ENCODE measurements around the gene ELL.
"Not testable (repeated sequence)": the region's sequence is repeated elsewhere in the genome, so short reads cannot be mapped to it uniquely, and the experiment has no call there.

Gene ELL

GRCh38 chr19:18521692-18522123 lies at the start of gene ELL:
Gene ELL, minus strand, starts transcription at chr19:18522070. Its CDS starts 15 bp downstream, at chr19:18522055.
- DNase-seq (ENCODE audit: low read depth) = no peak

GRCh38 chr19:18568367-18568766 lies 46.5 kb upstream of the ELL start:
- no peak for DNase-seq (ENCODE audit: low read depth)

- no peak for DNase-seq (ENCODE audit: low read depth)
These were observed 45.1 kb upstream of the ELL start for GRCh38 chr19:18566953-18567352.

GRCh38 chr19:18562086-18562485 lies 40.2 kb upstream of the ELL start:
- DNase-seq (ENCODE audit: low read depth) = no peak

- no peak for DNase-seq (ENCODE audit: low read depth)
These were observed 37.8 kb upstream of the ELL start for GRCh38 chr19:18559685-18560084.

- no peak for DNase-seq (ENCODE audit: low read depth)
These were observed 36.7 kb upstream of the ELL start for GRCh38 chr19:18558604-18559003.

GRCh38 chr19:18558202-18558555 lies 36.3 kb upstream of the ELL start:
- DNase-seq (ENCODE audit: low read depth) = no peak

GRCh38 chr19:18557411-18558201 lies 35.7 kb upstream of the ELL start, which contains the start of gene KXD1:
Gene KXD1, plus strand, starts transcription at chr19:18557870. Its CDS starts 4,187 bp downstream, at chr19:18562057.
- DNase-seq (ENCODE audit: low read depth) = peak; percentile 98

GRCh38 chr19:18551631-18552030 lies 29.8 kb upstream of the ELL start:
- DNase-seq (ENCODE audit: low read depth) = no peak

GRCh38 chr19:18543814-18544475 lies 22.1 kb upstream of the ELL start:
- DNase-seq (ENCODE audit: low read depth) = peak; percentile 48

- peak; percentile 71 for DNase-seq (ENCODE audit: low read depth)
These were observed 21.3 kb upstream of the ELL start, which contains the start of gene FKBP8 for GRCh38 chr19:18542941-18543813. Gene FKBP8, minus strand, starts transcription at chr19:18543573. Its CDS starts 1,603 bp downstream, at chr19:18541970.

GRCh38 chr19:18541992-18542940 lies 20.4 kb upstream of the ELL start:
- DNase-seq (ENCODE audit: low read depth) = no peak

- no peak for DNase-seq (ENCODE audit: low read depth)
These were observed 19.6 kb upstream of the ELL start for GRCh38 chr19:18541258-18541991.

- not testable (repeated sequence) for DNase-seq (ENCODE audit: low read depth)
These were observed 18.3 kb upstream of the ELL start for GRCh38 chr19:18540200-18540599.

- DNase-seq (ENCODE audit: low read depth) = no peak
These were observed 17.5 kb upstream of the ELL start for GRCh38 chr19:18539372-18539771.

- no peak for DNase-seq (ENCODE audit: low read depth)
These were observed 16.2 kb upstream of the ELL start for GRCh38 chr19:18538115-18538514.

GRCh38 chr19:18537431-18537830 lies 15.6 kb upstream of the ELL start:
- DNase-seq (ENCODE audit: low read depth) = no peak

GRCh38 chr19:18536475-18536874 lies 14.6 kb upstream of the ELL start:
- DNase-seq (ENCODE audit: low read depth) = no peak

- DNase-seq (ENCODE audit: low read depth) = no peak
These were observed 11.2 kb upstream of the ELL start for GRCh38 chr19:18533058-18533457.

GRCh38 chr19:18532168-18532890 lies 10.5 kb upstream of the ELL start:
- no peak for DNase-seq (ENCODE audit: low read depth)

Data from GM04504 (cell line).